Inferior parietal cortex (tissue), 1 donor: ENCODE measurements around the gene SPEF1.

Source experiments
- DNase-seq: peaks from one replicate; pipeline ENCODE4 v3.0.0-alpha.2; 2016; ENCODE audit errors: extremely low spot score

SPEF1 gene

DNA sequence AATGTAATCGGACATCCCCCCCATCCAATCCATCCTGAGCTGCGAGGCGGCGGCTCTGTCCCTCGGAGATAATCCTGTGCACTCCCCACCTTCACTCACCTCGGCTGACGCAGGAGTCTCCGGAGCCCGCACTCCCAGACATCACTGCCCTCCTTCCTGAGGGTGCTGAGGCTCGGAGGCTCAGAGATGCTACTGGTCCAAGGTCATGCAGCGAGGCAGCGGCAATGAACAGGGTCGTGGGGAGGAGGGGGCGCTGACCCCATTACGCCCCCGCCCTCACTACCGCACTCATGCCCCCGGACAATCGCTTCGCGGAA lies 14.2 kb downstream of the SPEF1 start:
- no peak for DNase-seq

DNA sequence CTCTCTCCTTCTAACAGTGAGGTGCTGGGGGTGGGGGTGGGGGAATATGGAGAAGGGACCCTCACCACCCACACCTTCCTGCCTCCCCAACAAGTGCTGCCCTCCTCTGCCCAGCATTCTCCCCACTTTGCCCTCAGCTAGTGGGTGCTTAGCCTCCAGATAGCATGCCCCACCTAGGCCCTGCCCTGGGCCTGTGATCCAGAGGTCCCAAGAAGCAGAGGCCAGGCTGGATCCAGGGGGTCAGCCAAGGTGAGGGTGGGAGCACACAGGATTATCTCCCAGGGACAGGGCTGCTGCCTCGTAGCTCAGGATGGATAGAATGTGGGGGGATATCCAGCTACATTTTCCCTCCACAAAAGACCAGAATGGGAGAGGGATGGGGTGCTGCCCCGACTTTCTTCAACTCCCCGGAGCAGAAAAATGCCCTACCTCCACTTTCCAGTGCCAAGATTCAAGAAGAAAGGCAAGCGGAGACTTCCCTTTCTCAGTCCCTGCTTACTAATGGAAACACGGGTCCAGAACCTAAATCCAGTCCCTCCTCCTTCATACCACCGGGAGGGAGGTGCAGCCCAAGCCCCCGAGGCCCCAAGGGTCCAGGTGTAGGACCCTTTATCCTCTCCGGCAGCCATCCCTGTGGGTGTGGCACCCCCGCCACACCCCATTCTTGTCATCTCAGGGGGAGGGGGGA lies 14.7 kb downstream of the SPEF1 start:
- DNase-seq: no peak

DNA sequence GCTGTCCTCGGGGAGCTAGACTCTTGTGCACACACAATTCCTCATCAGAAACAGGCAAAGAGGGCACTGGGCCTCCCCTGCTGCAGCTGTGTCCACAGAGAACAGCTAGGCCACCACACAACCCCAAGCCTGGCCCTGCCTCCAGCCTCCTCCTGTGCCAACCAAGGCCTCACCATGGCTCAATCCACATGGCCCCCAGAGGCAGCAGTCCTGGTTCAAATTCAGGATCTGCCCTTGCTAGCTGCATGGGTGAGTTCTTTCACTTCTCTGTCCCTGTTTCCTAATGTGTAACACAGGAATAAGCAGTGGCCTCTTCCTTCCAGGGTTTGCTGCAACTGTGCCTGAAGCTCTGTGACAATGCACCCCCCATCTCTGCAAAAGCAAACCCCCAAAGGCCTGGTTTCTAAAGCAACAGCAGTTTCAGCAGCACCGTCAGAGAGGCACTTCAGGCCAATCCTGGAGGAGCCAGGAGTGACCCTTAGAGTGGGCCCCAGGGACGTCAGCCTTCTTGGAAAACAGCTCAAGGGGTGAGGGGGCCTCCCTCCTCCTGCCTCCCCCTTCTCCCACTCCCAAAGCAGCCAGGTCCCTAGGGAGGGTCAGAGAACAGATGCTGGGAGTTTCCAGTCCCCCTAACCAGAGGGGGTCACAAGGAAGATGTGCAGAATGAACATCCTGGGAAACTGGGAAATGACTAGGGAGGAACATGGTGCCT lies 15.9 kb downstream of the SPEF1 start:
- DNase-seq: no peak

DNA sequence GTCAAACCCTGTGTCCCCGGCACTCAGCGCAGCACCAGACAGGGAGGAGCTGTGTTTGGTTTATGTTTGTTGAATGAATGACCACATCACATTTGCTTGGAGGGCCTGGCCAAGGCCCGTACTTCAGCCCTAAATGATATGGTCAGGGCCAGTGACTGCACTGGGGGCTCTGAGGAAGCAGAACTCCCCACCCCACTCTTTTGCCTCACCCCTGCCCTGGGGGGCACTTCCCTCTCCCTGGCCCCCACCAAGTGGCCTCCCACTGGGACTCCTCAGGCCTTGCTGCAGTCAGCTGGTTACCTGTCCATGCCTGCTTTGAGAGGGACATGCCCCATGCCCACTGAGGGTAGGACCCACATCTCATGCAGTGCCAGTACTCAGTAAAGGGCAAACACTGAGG lies 16.6 kb downstream of the SPEF1 start:
- DNase-seq: no peak

GRCh38 chr20:3763671-3764601 lies 17.3 kb downstream of the SPEF1 start:
- no peak for DNase-seq

GRCh38 chr20:3760655-3761348 lies 20.4 kb downstream of the SPEF1 start:
- no peak for DNase-seq

- no peak for DNase-seq
These were observed 21.4 kb downstream of the SPEF1 start for GRCh38 chr20:3759884-3760283.

GRCh38 chr20:3759316-3759823 lies 21.9 kb downstream of the SPEF1 start:
- no peak for DNase-seq

- DNase-seq: no peak
These were observed 22.7 kb downstream of the SPEF1 start for GRCh38 chr20:3758566-3758965.

- DNase-seq: no peak
These were observed 24.0 kb downstream of the SPEF1 start for GRCh38 chr20:3757268-3757667.

DNA sequence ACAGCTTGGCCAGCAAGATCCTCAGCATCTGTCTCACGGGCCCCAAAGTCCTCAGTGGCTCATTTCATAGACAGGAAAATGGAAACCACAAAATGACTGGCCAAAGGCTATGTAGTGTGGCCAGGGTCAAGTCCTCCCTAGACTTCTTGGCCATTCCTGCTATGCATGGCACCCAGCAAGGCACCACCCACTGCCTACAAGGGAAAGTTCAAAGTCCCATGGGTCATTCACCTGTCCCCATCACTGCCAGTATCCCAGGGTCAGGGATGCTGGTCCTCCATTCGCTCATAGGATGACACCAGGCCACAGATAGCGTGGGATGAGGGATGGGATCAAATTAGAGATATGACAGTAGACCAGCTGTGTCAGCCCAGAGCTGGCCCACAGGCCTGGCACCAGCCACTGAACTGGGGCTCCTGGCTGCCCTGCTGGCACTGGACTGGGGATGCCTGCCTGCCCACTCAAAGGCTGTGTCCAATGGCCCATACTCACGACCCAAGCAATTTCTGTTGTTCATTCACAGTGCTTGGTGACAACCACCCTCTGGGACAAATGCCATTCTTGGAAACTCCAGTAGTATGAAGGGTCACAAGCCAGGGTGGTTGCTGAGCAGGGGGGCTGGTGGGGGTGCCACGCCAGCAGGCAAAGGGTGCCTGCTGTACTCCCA lies 25.3 kb downstream of the SPEF1 start:
- no peak for DNase-seq

- no peak for DNase-seq
These were observed 26.0 kb downstream of the SPEF1 start for GRCh38 chr20:3755269-3755668.

- no peak for DNase-seq
These were observed 27.0 kb downstream of the SPEF1 start for GRCh38 chr20:3754276-3754630.

DNA sequence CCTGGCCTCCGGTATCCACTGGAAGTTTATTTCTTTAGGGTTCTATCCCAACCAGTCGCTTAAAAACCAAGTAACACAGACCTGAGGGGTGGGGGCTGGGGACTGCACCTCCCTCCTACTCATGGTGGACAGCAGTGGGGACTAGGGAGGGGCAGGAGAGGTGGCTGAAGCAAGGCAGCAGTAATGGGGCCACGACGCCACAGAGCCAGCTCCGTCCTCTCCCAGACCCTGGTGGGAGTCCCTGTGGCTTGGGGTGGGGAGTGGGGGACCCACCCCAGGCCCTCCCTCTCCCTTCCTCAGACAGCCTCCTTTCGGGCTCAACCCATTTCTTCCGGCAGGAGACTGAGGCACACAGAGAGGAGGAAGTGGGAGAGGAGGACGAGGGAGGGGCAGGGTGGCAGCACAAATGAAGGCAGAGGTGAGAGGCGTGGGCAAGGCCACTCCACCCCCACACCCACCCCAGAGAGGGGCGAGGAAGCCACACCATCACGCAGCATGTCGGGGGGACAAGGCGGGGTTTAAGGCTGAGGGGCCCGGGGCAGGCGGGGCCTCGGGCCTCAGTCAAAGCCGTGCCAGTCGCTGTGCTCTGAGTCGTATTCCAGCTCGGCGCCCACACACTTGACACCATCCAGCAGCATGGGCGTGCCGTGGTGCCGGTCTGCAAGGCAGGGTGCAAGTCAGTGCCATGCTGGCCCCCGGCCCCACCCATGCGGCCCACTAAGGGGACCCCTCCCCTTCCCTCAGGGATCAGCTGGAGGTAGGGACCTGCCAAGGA lies 27.6 kb downstream of the SPEF1 start:
- DNase-seq: no peak

DNA sequence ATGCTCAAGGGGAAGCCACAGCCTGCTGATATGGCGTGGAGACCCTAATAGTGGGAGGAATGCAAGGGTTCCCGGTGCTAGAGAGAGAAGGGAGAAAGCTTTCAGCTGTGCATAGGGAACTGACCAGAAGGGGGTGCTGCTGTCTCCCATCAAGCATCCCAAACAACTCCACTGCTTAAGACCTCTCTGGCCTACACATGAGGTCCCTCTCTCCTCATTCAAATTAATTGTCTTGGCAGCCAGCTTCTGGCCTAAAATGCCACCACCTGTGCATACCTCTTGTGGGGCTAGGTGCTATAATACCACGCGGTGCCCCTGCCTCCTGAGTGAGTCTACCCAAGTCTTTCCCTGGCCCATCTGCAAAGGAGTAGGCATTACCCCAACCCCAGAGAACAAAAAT lies 28.1 kb downstream of the SPEF1 start:
- peak; percentile 64 for DNase-seq

GRCh38 chr20:3752386-3752759 lies 28.9 kb downstream of the SPEF1 start:
- no peak for DNase-seq

DNA sequence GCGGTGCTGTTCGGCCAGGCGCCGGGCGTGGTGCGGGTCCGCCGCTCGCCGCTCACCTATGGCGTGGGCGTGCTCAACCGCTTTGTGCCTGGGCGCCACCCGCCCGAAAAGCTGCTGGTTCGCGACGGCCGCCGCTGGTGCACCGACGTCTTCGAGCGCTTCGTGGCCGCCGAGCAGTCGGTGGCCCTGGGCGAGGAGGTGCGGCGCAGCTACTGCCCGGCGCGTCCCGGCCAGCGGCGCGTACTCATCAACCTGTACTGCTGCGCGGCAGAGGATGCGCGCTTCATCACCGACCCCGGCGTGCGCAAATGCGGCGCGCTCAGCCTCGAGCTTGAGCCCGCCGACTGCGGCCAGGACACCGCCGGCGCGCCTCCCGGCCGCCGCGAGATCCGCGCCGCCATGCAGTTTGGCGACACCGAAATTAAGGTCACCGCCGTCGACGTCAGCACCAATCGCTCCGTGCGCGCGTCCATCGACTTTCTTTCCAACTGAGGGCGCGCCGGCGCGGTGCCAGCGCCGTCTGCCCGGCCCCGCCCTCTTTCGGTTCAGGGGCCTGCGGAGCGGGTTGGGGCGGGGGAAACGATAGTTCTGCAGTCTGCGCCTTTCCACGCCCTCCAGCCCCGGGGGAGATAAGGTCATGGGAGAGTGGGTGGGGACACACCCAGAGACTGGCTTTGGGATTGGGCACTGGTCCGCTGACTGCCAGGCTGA lies 29.4 kb downstream of the SPEF1 start:
- no peak for DNase-seq

- DNase-seq: no peak
These were observed 30.0 kb downstream of the SPEF1 start for GRCh38 chr20:3751305-3751674.

DNA sequence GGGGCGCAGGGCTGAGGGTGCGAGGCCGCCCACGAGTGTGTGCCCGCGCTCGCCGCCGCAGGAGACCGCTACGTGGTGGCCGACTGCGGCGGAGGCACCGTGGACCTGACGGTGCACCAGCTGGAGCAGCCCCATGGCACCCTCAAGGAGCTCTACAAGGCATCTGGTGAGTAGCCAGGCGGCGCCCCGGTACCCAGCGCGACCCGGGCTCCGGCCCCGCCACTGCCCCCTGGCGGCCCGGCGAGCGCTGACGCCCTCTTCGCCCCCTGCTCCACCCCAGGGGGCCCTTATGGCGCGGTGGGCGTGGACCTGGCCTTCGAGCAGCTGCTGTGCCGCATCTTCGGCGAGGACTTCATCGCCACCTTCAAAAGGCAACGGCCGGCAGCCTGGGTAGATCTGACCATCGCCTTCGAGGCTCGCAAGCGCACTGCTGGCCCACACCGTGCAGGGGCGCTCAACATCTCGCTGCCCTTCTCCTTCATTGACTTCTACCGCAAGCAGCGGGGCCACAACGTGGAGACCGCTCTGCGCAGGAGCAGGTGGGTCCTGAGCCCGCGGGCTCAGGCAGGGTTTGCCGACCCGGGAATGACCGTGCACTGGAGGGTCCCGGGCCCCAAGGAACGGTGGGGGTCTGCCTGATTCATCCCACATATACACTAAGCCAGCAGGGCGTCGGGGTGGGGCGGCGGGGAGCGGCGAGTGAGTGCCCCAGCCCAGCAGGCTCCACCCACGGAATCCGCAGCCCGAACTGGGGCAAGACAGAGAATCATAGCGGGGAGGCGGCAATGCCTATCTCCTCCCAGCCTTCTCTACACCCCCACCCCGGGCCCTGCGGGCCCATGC lies 31.3 kb downstream of the SPEF1 start:
- no peak for DNase-seq
